Measurements from ENCODE around the gene CCDC24.

DNA sequence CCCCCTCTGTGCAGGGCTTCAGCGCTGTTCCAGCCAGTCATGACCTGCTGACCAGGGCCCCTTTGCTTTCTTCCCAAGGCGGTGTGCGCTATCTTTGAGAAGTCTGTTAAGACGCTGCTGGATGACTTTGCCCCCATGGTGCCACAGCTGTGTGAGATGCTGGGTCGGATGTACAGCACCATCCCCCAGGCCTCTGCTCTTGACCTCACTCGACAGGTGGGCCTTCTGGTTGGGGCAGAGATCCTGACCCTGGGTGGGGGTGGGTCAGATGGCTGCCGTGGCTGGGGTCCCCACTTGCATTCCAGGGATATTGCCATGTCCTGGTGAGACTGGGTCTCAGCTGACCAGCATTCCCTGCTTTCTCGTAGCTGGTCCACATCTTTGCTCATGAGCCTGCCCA, 30.6 kb upstream of the CCDC24 start:
- no peak for TF ChIP-seq PTBP1 (IDR thresholded peaks at IDR 0.05; ENCODE audit: low read depth, low read length, poor library complexity, severe bottlenecking)
- no peak for TF ChIP-seq ZMYM2 (CRISPR knock-in tag; IDR thresholded peaks at IDR 0.05)
- TF ChIP-seq, protein P1, sequence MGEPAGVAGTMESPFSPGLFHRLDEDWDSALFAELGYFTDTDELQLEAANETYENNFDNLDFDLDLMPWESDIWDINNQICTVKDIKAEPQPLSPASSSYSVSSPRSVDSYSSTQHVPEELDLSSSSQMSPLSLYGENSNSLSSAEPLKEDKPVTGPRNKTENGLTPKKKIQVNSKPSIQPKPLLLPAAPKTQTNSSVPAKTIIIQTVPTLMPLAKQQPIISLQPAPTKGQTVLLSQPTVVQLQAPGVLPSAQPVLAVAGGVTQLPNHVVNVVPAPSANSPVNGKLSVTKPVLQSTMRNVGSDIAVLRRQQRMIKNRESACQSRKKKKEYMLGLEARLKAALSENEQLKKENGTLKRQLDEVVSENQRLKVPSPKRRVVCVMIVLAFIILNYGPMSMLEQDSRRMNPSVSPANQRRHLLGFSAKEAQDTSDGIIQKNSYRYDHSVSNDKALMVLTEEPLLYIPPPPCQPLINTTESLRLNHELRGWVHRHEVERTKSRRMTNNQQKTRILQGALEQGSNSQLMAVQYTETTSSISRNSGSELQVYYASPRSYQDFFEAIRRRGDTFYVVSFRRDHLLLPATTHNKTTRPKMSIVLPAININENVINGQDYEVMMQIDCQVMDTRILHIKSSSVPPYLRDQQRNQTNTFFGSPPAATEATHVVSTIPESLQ (CRISPR knock-in tag; conservative IDR thresholded peaks at IDR 0.05), result no peak
- no peak for TF ChIP-seq CREB1 (IDR thresholded peaks at IDR 0.05)
- no peak for TF ChIP-seq CREB1 (CRISPR knock-in tag; IDR thresholded peaks at IDR 0.05)
- TF ChIP-seq RBAK (CRISPR knock-in tag; IDR thresholded peaks at IDR 0.05), result no peak
- TF ChIP-seq, protein P2, sequence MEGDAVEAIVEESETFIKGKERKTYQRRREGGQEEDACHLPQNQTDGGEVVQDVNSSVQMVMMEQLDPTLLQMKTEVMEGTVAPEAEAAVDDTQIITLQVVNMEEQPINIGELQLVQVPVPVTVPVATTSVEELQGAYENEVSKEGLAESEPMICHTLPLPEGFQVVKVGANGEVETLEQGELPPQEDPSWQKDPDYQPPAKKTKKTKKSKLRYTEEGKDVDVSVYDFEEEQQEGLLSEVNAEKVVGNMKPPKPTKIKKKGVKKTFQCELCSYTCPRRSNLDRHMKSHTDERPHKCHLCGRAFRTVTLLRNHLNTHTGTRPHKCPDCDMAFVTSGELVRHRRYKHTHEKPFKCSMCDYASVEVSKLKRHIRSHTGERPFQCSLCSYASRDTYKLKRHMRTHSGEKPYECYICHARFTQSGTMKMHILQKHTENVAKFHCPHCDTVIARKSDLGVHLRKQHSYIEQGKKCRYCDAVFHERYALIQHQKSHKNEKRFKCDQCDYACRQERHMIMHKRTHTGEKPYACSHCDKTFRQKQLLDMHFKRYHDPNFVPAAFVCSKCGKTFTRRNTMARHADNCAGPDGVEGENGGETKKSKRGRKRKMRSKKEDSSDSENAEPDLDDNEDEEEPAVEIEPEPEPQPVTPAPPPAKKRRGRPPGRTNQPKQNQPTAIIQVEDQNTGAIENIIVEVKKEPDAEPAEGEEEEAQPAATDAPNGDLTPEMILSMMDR (CRISPR knock-in tag; IDR thresholded peaks at IDR 0.05), result no peak
- TF ChIP-seq, protein P3, sequence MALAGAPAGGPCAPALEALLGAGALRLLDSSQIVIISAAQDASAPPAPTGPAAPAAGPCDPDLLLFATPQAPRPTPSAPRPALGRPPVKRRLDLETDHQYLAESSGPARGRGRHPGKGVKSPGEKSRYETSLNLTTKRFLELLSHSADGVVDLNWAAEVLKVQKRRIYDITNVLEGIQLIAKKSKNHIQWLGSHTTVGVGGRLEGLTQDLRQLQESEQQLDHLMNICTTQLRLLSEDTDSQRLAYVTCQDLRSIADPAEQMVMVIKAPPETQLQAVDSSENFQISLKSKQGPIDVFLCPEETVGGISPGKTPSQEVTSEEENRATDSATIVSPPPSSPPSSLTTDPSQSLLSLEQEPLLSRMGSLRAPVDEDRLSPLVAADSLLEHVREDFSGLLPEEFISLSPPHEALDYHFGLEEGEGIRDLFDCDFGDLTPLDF (CRISPR knock-in tag; IDR thresholded peaks at IDR 0.05), result no peak

All from HepG2 (cell line).